Retinal pigment epithelial cell (primary cell): ENCODE results near the gene SKI.
A peak's percentile ranks its signal among the peaks of the same experiment; 100 is the strongest.

Experiments used
- DNase-seq: peaks from one replicate; pipeline ENCODE4 v3.0.0-alpha.2; 2010; ENCODE audit warnings: low read depth
- H3K4me3 ChIP-seq: 2 replicates; pipeline ENCODE4 v1.5.1; 2011; ENCODE audit warnings: mild to moderate bottlenecking, low read length, control low read depth, moderate library complexity
- TF ChIP-seq, protein P1 (sequence below): conservative IDR thresholded peaks from 2 replicates; pipeline ENCODE4 v1.5.1; 2011; ENCODE audit warnings: low read depth, low read length, control low read depth, inconsistent platforms

SKI gene

DNA sequence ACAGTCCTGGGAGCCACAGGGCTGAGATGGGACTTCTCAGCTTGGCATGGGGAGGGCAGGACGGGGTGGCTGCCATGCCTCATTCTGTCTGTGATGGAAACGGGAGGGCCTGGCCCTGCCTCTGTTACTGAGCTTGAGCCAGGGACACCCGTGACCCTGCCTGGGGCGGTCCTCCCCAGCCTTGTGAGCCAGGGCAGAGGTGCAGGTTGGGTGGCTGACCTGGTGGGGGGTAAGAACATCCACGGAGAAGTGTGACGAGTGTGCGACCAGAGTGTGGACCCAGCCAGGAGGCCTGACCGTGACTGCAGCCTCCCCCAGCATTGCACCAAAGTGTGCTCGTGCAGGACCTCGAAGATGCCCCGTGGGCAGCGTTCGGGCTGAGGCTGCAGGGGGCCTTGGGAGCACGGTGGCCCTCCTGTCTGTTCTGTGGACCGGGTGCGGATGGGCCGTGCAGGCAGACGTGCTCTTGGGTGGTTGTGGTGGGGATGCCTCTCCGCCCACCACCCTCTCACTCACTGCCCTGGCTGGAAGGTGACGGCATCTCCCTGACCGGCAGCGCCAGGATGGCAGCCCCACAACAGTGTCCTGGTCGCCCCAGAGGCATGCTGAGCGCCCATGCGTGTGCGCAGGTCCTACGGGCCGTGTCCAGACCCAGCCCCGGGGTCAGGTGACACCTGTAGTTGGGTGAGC, 45.4 kb downstream of the SKI start:
- DNase-seq, result no peak
- TF ChIP-seq, protein P1, sequence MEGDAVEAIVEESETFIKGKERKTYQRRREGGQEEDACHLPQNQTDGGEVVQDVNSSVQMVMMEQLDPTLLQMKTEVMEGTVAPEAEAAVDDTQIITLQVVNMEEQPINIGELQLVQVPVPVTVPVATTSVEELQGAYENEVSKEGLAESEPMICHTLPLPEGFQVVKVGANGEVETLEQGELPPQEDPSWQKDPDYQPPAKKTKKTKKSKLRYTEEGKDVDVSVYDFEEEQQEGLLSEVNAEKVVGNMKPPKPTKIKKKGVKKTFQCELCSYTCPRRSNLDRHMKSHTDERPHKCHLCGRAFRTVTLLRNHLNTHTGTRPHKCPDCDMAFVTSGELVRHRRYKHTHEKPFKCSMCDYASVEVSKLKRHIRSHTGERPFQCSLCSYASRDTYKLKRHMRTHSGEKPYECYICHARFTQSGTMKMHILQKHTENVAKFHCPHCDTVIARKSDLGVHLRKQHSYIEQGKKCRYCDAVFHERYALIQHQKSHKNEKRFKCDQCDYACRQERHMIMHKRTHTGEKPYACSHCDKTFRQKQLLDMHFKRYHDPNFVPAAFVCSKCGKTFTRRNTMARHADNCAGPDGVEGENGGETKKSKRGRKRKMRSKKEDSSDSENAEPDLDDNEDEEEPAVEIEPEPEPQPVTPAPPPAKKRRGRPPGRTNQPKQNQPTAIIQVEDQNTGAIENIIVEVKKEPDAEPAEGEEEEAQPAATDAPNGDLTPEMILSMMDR, result no peak
- H3K4me3 ChIP-seq, result no peak overlapping the region

DNA sequence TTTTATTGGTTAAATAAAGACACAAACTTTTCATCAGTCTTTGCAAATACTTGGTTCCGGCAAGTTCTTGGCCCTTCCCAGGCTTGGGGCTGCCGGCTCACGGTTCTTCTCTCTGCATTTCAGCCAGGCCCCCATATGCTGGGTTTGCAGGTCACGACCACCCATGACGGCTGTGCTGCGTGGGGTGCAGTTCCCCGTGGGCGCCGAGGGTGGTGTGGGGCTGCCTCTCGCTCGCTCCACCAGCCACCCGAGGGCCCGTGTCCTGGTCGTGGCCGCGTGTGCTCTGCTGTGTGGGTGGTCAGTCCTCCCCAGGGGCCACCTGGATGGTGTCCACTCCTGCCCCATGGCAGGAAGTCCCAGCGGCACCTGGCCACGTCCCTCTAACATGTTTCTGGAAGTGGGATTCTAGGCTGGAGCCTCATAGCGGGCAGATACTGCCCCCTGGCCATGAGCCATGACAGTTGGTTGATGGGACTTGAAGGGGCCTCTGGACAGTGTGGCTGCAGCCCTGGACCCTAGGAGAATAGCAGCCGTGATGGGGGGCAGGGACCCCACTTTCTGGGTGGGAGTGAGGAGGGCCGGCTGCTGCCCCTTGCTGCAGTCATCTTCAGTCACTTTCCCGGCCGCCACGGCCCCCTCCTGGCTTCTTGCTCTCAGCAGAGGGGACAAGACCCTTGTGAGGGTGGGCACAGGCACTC, 46.3 kb downstream of the SKI start:
- no peak overlapping the region for H3K4me3 ChIP-seq
- TF ChIP-seq, protein P1, result peak; percentile 10
- DNase-seq, result no peak

GRCh38 chr1:2274929-2275475, 46.9 kb downstream of the SKI start:
- H3K4me3 ChIP-seq, result no peak overlapping the region
- TF ChIP-seq, protein P1, result no peak
- DNase-seq, result no peak

DNA sequence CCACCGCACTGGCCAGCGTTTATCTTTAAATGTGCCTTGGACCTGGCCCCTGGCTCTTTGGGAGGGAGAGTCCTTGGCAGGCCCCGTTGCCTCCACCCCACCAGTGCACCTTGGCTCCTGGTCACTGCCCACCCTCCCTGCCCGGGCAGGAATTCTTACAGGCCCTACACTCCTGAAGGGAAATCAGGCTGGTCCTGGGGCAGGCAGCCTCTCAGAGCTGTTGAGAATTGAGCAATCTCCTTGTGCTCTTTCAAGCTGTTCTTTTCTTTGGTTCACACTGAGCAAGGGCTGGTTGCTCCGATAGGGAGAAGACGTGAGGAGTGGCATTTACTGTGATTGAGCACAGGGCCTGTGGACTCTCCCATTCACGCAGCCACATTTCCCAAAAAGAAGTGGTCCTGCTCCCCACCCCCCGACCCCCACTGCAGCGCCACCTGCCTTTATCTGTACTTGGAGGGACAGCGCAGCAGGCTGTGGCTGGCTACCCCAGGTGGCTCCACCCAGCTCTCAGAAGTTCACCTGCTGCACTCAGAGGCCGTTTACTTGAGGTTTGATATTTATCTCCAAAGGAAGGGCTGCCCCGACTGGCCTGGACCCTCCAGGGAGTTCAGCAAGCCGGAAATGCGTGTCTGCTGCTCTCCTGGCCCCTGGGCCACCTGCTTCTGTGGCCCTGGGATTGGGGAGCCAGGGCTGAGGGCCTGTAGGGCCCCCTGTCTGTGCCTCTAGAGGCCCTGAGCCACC, 47.8 kb downstream of the SKI start:
- H3K4me3 ChIP-seq, result no peak overlapping the region
- TF ChIP-seq, protein P1, result no peak
- DNase-seq, result no peak

DNA sequence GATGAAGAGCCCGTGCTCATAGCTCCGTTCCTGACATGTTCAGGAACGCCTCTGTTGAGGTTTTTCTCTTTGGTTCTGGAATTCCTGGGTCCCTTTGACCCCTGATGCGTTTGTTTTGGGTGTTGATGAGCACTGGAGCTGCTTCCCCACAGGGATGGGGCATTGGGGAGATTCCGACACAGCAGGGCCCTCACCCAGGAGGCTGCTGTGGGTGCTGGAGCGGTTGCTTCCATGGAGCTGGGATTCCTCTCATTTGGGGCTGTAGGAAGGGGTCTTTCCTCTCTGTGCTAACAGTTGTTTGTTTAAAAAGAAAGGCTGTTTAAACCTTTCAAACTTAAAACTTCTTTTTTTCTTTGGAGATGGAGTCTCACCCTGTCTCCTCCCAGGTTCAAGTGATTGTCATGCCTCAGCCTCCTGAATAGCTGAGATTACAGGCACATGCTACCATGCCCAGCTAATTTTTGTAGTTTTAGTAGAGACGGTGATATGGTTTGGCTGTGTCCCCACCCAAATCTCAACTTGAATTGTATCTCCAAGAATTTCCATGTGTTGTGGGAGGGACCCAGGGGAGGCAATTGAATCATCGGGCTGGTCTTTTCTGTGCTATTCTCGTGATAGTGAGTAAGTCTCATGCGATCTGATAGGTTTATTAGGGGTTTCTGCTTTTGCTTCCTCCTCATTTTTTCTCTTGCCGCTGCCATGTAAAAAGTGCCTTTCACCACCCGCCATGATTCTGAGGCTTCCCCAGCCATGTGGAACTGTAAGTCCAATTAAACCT, 48.9 kb downstream of the SKI start:
- no peak overlapping the region for H3K4me3 ChIP-seq
- DNase-seq, result no peak
- TF ChIP-seq, protein P1, result no peak

- TF ChIP-seq, protein P1, result no peak
- no peak overlapping the region for H3K4me3 ChIP-seq
- no peak for DNase-seq
Observed at GRCh38 chr1:2277741-2278488, 49.8 kb downstream of the SKI start.
